Astrocyte (in vitro differentiated cells and primary cell): ENCODE measurements around the gene CENPU. TPM values are rescaled to one million over a fixed set of nuclear protein-coding genes. Genes with fewer than 3 reads are reported as not detected.
A peak's percentile ranks its signal among the peaks of the same experiment; 100 is the strongest.

Experiments
- DNase-seq: peaks from one replicate; pipeline ENCODE4 v3.0.0-alpha.2; 2010; ENCODE audit warnings: low read depth
- FAIRE-seq: peaks from 2 replicates; lab custom pipeline; 2011; peaks lifted over from hg19 to GRCh38; lab: Jason Lieb, UNC
- H2AFZ ChIP-seq: 2 replicates; pipeline ENCODE4 v1.6.0; 2012; ENCODE audit warnings: low read depth, low read length, inconsistent platforms
- H3K27ac ChIP-seq: 2 replicates; pipeline ENCODE4 v1.5.1; 2011; ENCODE audit warnings: low read depth, low read length, inconsistent platforms
- H3K27me3 ChIP-seq: 2 replicates; pipeline ENCODE4 v1.6.0; 2011; ENCODE audit warnings: low read length, inconsistent platforms; ENCODE audit not compliant: insufficient read depth
- H3K36me3 ChIP-seq: 2 replicates; pipeline ENCODE4 v1.5.1; 2011; ENCODE audit warnings: low read length, inconsistent platforms; ENCODE audit not compliant: insufficient read depth
- H3K4me1 ChIP-seq: 2 replicates; pipeline ENCODE4 v1.5.1; 2011; ENCODE audit warnings: low read length, inconsistent platforms; ENCODE audit not compliant: insufficient read depth
- H3K4me2 ChIP-seq: 2 replicates; pipeline ENCODE4 v1.6.0; 2012; ENCODE audit warnings: low read length, inconsistent platforms
- H3K4me3 ChIP-seq: 2 replicates; pipeline ENCODE4 v1.5.1; 2011; ENCODE audit warnings: low read depth, mild to moderate bottlenecking, low read length, inconsistent platforms; ENCODE audit not compliant: insufficient read depth
- H3K79me2 ChIP-seq: 2 replicates; pipeline ENCODE4 v1.6.0; 2012; ENCODE audit warnings: mild to moderate bottlenecking, low read length, inconsistent platforms; ENCODE audit not compliant: insufficient read depth
- H3K9ac ChIP-seq: 2 replicates; pipeline ENCODE4 v1.6.0; 2012; ENCODE audit warnings: mild to moderate bottlenecking, low read length, inconsistent platforms
- H3K9me3 ChIP-seq: 2 replicates; pipeline ENCODE4 v1.5.1; 2012; ENCODE audit warnings: low read depth, mild to moderate bottlenecking, low read length, inconsistent platforms; ENCODE audit not compliant: insufficient read depth
- H4K20me1 ChIP-seq: 2 replicates; pipeline ENCODE4 v1.6.0; 2012; ENCODE audit warnings: low read length, inconsistent platforms; ENCODE audit not compliant: insufficient read depth
- H3K27ac Mint-ChIP-seq: one replicate; pipeline ENCODE4 v1.8.0; 2021; ENCODE audit warnings: mild to moderate bottlenecking, mixed read lengths; ENCODE audit not compliant: unreplicated experiment
- H3K27me3 Mint-ChIP-seq: one replicate; pipeline ENCODE4 v1.8.0; 2021; ENCODE audit warnings: low read depth, mixed read lengths; ENCODE audit not compliant: unreplicated experiment
- H3K36me3 Mint-ChIP-seq: one replicate; pipeline ENCODE4 v1.8.0; 2021; ENCODE audit warnings: low read depth, mixed read lengths; ENCODE audit not compliant: unreplicated experiment
- H3K4me1 Mint-ChIP-seq: one replicate; pipeline ENCODE4 v1.8.0; 2021; ENCODE audit warnings: low read depth, mixed read lengths; ENCODE audit not compliant: unreplicated experiment
- H3K4me3 Mint-ChIP-seq: one replicate; pipeline ENCODE4 v1.8.0; 2021; ENCODE audit warnings: mild to moderate bottlenecking, moderate library complexity, mixed read lengths; ENCODE audit not compliant: unreplicated experiment
- H3K9me3 Mint-ChIP-seq: one replicate; pipeline ENCODE4 v1.8.0; 2021; ENCODE audit warnings: mild to moderate bottlenecking, mixed read lengths; ENCODE audit not compliant: unreplicated experiment
- EZH2 ChIP-seq: IDR thresholded peaks from 2 replicates; pipeline ENCODE4 v1.6.1; 2012; ENCODE audit warnings: mild to moderate bottlenecking, low read length, inconsistent platforms; ENCODE audit not compliant: insufficient read depth
- total RNA-seq: library from RNA; stranded (reverse); gene quantifications from 2 replicates; pipeline ENCODE4 v1.2.1, GENCODE V29; 2021
- TF ChIP-seq, protein P1 (sequence below): IDR thresholded peaks from 2 replicates; pipeline ENCODE4 v1.5.1; 2011; ENCODE audit warnings: low read depth, mild to moderate bottlenecking, inconsistent platforms, low read length, moderate library complexity; ENCODE audit not compliant: insufficient read depth

CENPU gene
- total RNA-seq, 1 donor from 2014 or later = 6.0 TPM

DNA sequence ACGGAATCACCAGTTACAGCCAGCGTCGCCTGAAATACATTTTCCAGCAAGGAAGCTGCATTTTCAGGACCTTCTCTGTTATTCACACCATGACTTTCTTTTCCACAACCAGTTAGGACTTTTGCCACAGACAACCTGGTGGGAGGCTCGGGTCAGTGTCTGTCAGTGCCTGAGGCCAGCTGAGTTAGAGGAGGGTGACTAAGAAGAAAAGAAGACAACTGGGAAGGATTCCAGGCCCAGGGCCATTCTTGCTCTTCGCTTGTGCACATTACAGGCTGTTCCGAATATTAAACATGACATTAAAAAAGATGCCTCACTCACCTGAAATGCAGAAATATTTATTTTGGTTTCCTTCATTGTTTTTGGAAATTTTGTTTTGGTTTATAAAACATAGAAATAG, 21.4 kb upstream of the CENPU start:
- no peak overlapping the region for H3K27ac Mint-ChIP-seq
- Histone ChIP-seq H3K79me2 (no peaks in the 10 kb centered on the region), H3K4me2 (no peak overlapping the region), H3K36me3 (no peaks in the 10 kb centered on the region), H2AFZ (no peak overlapping the region), H3K27me3 (peaks cover 2% of the 10 kb centered on the region), H4K20me1 (no peaks in the 10 kb centered on the region), H3K4me3 (no peak overlapping the region), H3K9me3 (no peaks in the 10 kb centered on the region), H3K9ac (no peak overlapping the region), H3K4me1 (peaks cover 5% of the 10 kb centered on the region), H3K27ac (no peak overlapping the region)
- TF ChIP-seq, protein P1, sequence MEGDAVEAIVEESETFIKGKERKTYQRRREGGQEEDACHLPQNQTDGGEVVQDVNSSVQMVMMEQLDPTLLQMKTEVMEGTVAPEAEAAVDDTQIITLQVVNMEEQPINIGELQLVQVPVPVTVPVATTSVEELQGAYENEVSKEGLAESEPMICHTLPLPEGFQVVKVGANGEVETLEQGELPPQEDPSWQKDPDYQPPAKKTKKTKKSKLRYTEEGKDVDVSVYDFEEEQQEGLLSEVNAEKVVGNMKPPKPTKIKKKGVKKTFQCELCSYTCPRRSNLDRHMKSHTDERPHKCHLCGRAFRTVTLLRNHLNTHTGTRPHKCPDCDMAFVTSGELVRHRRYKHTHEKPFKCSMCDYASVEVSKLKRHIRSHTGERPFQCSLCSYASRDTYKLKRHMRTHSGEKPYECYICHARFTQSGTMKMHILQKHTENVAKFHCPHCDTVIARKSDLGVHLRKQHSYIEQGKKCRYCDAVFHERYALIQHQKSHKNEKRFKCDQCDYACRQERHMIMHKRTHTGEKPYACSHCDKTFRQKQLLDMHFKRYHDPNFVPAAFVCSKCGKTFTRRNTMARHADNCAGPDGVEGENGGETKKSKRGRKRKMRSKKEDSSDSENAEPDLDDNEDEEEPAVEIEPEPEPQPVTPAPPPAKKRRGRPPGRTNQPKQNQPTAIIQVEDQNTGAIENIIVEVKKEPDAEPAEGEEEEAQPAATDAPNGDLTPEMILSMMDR = no peak
- no peak for TF ChIP-seq EZH2
- peak; percentile 54 for DNase-seq
- H3K4me3 Mint-ChIP-seq = no peak overlapping the region
- H3K36me3 Mint-ChIP-seq = peaks cover 6% of the 10 kb centered on the region
- H3K9me3 Mint-ChIP-seq = no peaks in the 10 kb centered on the region
- H3K27me3 Mint-ChIP-seq = peaks cover 21% of the 10 kb centered on the region
- peak; percentile 9 for FAIRE-seq
- peaks cover 22% of the 10 kb centered on the region for H3K4me1 Mint-ChIP-seq

DNA sequence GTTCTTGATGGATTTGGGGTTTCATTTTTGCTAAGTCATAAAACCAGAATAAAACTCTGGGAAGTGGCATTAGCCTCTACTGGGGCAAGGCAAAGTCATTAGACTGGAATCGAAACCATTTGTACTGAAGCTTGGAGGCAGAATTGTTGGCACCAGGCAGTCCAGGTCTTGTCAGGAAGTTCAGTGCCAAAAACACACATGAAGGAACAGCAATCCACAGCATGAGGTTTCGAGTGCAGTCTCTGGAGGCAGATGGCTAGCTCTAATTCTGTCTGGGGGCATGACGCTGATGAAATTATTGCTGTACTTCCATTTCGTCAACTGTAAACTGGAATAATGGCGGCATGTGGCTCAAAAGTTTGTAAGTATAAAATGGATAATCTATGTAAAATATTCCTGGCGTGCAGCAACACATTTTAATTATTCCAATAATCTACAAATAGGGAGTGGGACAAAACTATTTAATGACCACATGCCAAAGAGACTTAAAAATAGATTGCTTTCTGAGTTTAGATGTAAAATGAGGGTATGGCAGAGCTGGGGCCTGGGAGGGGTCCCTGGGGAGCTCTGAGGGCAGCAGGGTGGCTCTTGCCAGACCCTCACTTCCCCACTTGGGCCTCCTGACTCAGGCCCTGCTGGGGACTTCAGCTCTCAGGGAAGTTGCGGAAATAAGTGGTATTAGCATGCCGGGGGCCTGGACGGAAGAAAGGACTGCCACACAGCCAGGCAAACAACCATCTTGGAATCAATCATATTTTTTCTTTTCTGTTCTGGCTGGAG, 18.8 kb upstream of the CENPU start:
- H4K20me1 ChIP-seq = no peaks in the 10 kb centered on the region
- H2AFZ ChIP-seq = no peak overlapping the region
- FAIRE-seq (no peak), DNase-seq (no peak)
- no peak overlapping the region for H3K4me2 ChIP-seq
- no peaks in the 10 kb centered on the region for H3K36me3 ChIP-seq
- H3K9me3 Mint-ChIP-seq = no peaks in the 10 kb centered on the region
- no peak for TF ChIP-seq EZH2
- TF ChIP-seq, protein P1 = no peak
- peaks cover 22% of the 10 kb centered on the region for H3K4me1 Mint-ChIP-seq
- peaks cover 38% of the 10 kb centered on the region for H3K27me3 Mint-ChIP-seq
- peaks cover 5% of the 10 kb centered on the region for H3K4me1 ChIP-seq
- peaks cover 2% of the 10 kb centered on the region for H3K27me3 ChIP-seq
- no peak overlapping the region for H3K4me3 Mint-ChIP-seq
- no peak overlapping the region for H3K27ac Mint-ChIP-seq
- no peaks in the 10 kb centered on the region for H3K9me3 ChIP-seq
- no peaks in the 10 kb centered on the region for H3K79me2 ChIP-seq
- H3K4me3 ChIP-seq = no peak overlapping the region
- no peak overlapping the region for H3K9ac ChIP-seq
- H3K36me3 Mint-ChIP-seq = peaks cover 3% of the 10 kb centered on the region
- no peak overlapping the region for H3K27ac ChIP-seq

DNA sequence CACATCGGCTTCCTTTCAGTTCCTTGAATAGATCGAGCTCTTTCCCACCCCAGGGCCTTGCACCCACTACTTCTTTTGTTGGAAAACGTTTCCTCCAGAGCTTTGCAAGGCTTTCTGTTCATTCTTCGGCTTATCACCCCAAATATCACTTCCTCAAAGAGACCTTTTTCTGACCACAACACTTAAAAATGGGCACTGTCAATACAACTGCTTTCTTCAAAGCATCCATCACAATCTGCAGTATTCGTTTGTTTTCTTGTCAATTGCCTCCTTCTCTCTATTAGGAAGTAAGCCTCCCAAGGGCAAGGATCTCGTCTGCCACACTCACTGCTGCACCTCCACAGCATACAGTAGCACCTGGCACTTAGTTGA, 17.7 kb upstream of the CENPU start:
- FAIRE-seq (no peak), DNase-seq (no peak)
- Histone ChIP-seq H3K9me3 (no peaks in the 10 kb centered on the region), H3K9ac (no peak overlapping the region), H3K36me3 (no peaks in the 10 kb centered on the region), H3K27ac (no peak overlapping the region), H2AFZ (no peak overlapping the region), H3K27me3 (peaks cover 2% of the 10 kb centered on the region), H3K4me1 (peaks cover 5% of the 10 kb centered on the region), H3K4me3 (no peak overlapping the region), H3K4me2 (no peak overlapping the region), H3K79me2 (no peaks in the 10 kb centered on the region), H4K20me1 (no peaks in the 10 kb centered on the region)
- no peak overlapping the region for H3K27ac Mint-ChIP-seq
- H3K36me3 Mint-ChIP-seq = peaks cover 3% of the 10 kb centered on the region
- H3K9me3 Mint-ChIP-seq = no peaks in the 10 kb centered on the region
- no peak overlapping the region for H3K4me3 Mint-ChIP-seq
- peaks cover 35% of the 10 kb centered on the region for H3K27me3 Mint-ChIP-seq
- H3K4me1 Mint-ChIP-seq = peaks cover 27% of the 10 kb centered on the region
- no peak for TF ChIP-seq EZH2
- TF ChIP-seq, protein P1 = no peak
